Tibial nerve (tissue), 4 donors: Measurements from ENCODE around the gene PAX8. TPM values are rescaled to one million over a fixed set of nuclear protein-coding genes. Genes with fewer than 3 reads are reported as not detected.
A peak's percentile ranks its signal among the peaks of the same experiment; 100 is the strongest.

Experiments used
- DNase-seq, 2 donors: peaks; one replicate each; pipeline ENCODE4 v3.0.0-alpha.2; 2019; ENCODE audit warnings: low spot score in 2 of 2
- H3K27ac ChIP-seq, 4 donors: fragments of 200-600 bp; sonication (generic) in 3 of 4; one replicate each; pipeline ENCODE4 v1.5.1; 2017 to 2019; ENCODE audit warnings: mild to moderate bottlenecking in 1 of 4
- H3K27me3 ChIP-seq, 2 donors: fragments of 200-600 bp; sonication (generic) in 1 of 2; one replicate each; pipeline versions ENCODE4 v1.5.1 to v1.6.0; 2017 to 2019
- H3K36me3 ChIP-seq, 3 donors: fragments of 200-600 bp; sonication (generic); one replicate each; pipeline ENCODE4 v1.5.1; 2018 to 2019
- H3K4me1 ChIP-seq, 4 donors: fragments of 200-600 bp; sonication (generic) in 3 of 4; one replicate each; pipeline ENCODE4 v1.5.1; 2017 to 2019
- H3K4me3 ChIP-seq, 4 donors: fragments of 200-600 bp; sonication (generic) in 3 of 4; one replicate each; pipeline ENCODE4 v1.5.1; 2017 to 2019; ENCODE audit warnings: mild to moderate bottlenecking in 1 of 4, moderate library complexity in 1 of 4
- H3K9me3 ChIP-seq, 4 donors: fragments of 200-600 bp; sonication (generic) in 3 of 4; one replicate each; pipeline ENCODE4 v1.5.1; 2017 to 2019
- CTCF ChIP-seq, 5 experiments: fragments of 200-600 bp in 3 of 5; fragments of 450-650 bp in 2 of 5; sonication (generic) in 3 of 5; IDR thresholded peaks; one replicate each; pipeline ENCODE4 v1.5.1; 2016 to 2019; ENCODE audit warnings: antibody characterized with exemption in 5 of 5, mild to moderate bottlenecking in 3 of 5, moderate library complexity in 2 of 5
- EP300 ChIP-seq, 2 donors: sonication (generic); formaldehyde crosslinking; IDR thresholded peaks; one replicate each; pipeline ENCODE4 v1.6.1; 2017; ENCODE audit warnings: antibody characterized with exemption in 2 of 2, mild to moderate bottlenecking in 1 of 2
- POLR2A ChIP-seq, 2 donors: fragments of 450-650 bp; IDR thresholded peaks; one replicate each; pipeline ENCODE4 v1.6.1; 2017; ENCODE audit warnings: antibody characterized with exemption in 2 of 2, mild to moderate bottlenecking in 2 of 2, moderate library complexity in 2 of 2
- WGBS, 2 donors: methylation state at CpG; one replicate each; pipeline ENCODE4 v1.1.5; 2018; 5-methylcytosine and 5-hydroxymethylcytosine counted together
- total RNA-seq, 4 donors: library from RNA; depleted of rRNA; stranded (reverse); fragments of >200 nt; gene quantifications; one replicate each; pipeline ENCODE4 v1.1.0, GENCODE V29; 2016

PAX8 gene
- total RNA-seq, 4 donors from 2014 or later: 2.2 to 11.4 (median 5.2) TPM

DNA sequence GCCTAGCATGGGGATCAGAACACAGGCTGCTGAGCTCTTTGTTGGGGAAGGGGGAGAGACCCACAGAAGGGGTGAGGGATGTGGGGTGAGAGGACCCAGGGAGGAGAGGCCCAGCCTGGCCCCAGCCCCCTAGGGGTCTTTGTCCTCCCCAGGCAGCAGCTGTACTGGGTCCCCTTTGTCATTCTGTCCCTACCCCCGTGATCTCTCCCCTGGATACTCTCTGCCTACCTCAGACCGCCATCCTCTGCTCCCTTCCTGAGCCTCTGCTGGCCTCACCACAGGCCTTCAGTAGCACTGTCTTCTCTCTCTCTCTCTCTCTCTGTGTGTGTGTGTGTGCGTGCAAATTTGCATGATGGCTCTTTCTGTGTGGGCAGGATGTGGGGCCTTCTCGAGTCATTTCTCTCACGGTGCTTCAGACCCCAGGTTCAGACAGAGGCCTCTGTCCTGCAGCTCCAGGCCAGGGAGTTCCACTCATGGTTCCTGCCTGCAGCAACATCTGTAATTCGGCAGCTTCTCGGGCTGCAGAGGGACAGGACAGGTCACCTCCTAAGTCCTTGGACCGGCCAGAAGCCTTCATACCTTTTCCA lies 103.6 kb downstream of the PAX8 start:
- no peak for TF ChIP-seq CTCF (IDR thresholded peaks at IDR 0.05)
- no peak for TF ChIP-seq EP300 (IDR thresholded peaks at IDR 0.05)
- no peak for TF ChIP-seq POLR2A (IDR thresholded peaks at IDR 0.05)
- no peak for DNase-seq
- Histone ChIP-seq H3K4me1 (peaks cover 0 to 19% (median under 1%) of the 10 kb centered on the region in 4 donors), H3K27ac (peak overlapping the region in 1 of 4 donors; percentile 81), H3K9me3 (no peaks in the 10 kb centered on the region), H3K36me3 (no peaks in the 10 kb centered on the region), H3K4me3 (peak overlapping the region in 2 of 4 donors; percentile 34 to 40), H3K27me3 (no peaks in the 10 kb centered on the region)
- WGBS, 2 donors: 55 to 60% methylated on average over 8 of the region's 8 CpGs

DNA sequence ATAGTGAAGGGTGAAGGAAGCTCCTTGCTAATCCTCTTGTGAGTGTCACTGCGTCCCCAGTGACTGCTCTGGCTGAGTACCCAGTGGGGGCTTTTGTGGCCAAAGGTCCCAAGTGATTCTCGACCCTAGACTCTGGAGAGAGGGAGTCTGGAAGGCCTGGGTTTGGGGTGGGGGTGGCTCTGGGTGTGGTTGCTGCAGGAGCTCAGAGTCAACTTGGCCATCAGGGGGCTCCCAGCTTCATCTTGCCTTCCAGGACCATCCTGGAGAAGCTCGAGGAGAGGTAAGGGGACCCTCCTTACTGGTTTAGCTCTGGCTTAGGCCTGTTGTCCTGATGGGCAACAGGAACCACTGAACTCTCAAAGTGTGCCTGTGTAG lies 104.4 kb downstream of the PAX8 start:
- H3K27ac ChIP-seq: peak overlapping the region in 2 of 4 donors; percentile 25 to 81
- H3K27me3 ChIP-seq: no peaks in the 10 kb centered on the region
- DNase-seq: no peak
- 55 to 82% methylated on average over 2 to 3 of the region's 3 CpGs for WGBS, 2 donors
- H3K9me3 ChIP-seq: no peaks in the 10 kb centered on the region
- peak overlapping the region in 3 of 4 donors; percentile 15 to 40 (median 34) for H3K4me3 ChIP-seq
- TF ChIP-seq CTCF (IDR thresholded peaks at IDR 0.05): no peak
- no peak for TF ChIP-seq EP300 (IDR thresholded peaks at IDR 0.05)
- TF ChIP-seq POLR2A (IDR thresholded peaks at IDR 0.05): no peak
- peaks cover 0 to 11% (median 0%) of the 10 kb centered on the region in 4 donors for H3K4me1 ChIP-seq
- no peaks in the 10 kb centered on the region for H3K36me3 ChIP-seq

GRCh38 chr2:113173542-113174375 lies 105.0 kb downstream of the PAX8 start, which contains the start of gene PSD4:
Gene PSD4 (plus strand): TSS chr2:113173971. CDS start chr2:113182457, 8,486 bp downstream.
- 71 to 75% methylated on average over 14 of the region's 14 CpGs for WGBS, 2 donors
- TF ChIP-seq CTCF (IDR thresholded peaks at IDR 0.05): no peak
- TF ChIP-seq POLR2A (IDR thresholded peaks at IDR 0.05): no peak
- TF ChIP-seq EP300 (IDR thresholded peaks at IDR 0.05): no peak
- H3K4me1 ChIP-seq: peaks cover 0 to 7% (median 0%) of the 10 kb centered on the region in 4 donors
- no peaks in the 10 kb centered on the region for H3K36me3 ChIP-seq
- H3K27ac ChIP-seq: peak within 1 kb of the TSS in 2 of 4 donors; percentile 25 to 81
- no peaks in the 10 kb centered on the region for H3K9me3 ChIP-seq
- peak within 1 kb of the TSS in 3 of 4 donors; percentile 15 to 40 (median 34) for H3K4me3 ChIP-seq
- no peak for DNase-seq
- no peaks in the 10 kb centered on the region for H3K27me3 ChIP-seq

DNA sequence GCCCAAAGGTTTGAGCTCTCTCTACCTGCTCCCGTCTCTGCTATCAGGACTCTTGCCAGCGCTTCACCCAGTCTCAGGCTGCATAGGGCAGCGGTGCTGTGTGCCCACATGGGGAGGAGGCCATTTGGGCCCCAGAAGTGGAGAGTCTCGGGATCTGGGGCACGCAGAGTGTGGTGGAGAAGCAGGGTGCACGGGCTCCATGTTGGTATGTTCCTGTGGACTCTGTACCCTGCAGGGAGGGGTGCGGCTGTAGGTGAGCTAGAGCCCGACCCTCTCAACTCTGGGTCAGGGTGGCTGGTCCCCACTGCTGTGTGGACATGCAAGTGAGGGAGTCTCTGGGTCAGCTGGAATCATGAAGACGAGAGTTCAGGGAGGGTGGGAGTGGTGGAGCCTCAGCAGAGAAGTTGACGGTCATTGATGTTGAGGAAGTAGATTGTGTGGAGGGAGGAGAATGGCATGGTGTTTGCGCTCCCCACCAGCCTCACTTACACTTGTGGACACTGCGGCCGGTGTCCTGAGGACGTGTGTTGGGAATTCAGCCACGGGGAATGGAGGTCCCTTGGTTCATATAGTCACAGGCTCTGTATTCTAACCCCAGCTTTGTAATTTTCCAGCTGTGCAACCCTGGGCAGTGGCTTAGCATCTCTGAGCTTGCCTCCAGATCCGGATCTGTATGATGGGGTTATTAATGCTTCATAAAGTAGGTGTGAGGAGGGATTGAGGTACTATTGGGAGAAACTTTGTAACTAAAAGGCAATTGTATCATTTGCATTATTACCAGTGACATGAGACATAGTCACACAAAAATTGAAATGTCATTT lies 105.8 kb downstream of the PAX8 start:
- Histone ChIP-seq H3K4me1 (peaks cover 0 to 7% (median 0%) of the 10 kb centered on the region in 4 donors), H3K27me3 (no peaks in the 10 kb centered on the region), H3K9me3 (no peaks in the 10 kb centered on the region), H3K27ac (peak overlapping the region in 1 of 4 donors; percentile 81), H3K4me3 (no peak overlapping the region), H3K36me3 (no peaks in the 10 kb centered on the region)
- no peak for DNase-seq
- TF ChIP-seq CTCF (IDR thresholded peaks at IDR 0.05) (no peak), POLR2A (IDR thresholded peaks at IDR 0.05) (no peak), EP300 (IDR thresholded peaks at IDR 0.05) (no peak)
- 88 to 91% methylated on average over 14 to 16 of the region's 16 CpGs for WGBS, 2 donors
